Measurements from ENCODE around the gene SIRPA. TPM values are rescaled to one million over a fixed set of nuclear protein-coding genes. Genes with fewer than 3 reads are reported as not detected.

SIRPA gene
- total and polyA plus RNA-seq, 3 experiments from 2014 or later = 0.53 to 0.66 TPM; not detected in 1

DNA sequence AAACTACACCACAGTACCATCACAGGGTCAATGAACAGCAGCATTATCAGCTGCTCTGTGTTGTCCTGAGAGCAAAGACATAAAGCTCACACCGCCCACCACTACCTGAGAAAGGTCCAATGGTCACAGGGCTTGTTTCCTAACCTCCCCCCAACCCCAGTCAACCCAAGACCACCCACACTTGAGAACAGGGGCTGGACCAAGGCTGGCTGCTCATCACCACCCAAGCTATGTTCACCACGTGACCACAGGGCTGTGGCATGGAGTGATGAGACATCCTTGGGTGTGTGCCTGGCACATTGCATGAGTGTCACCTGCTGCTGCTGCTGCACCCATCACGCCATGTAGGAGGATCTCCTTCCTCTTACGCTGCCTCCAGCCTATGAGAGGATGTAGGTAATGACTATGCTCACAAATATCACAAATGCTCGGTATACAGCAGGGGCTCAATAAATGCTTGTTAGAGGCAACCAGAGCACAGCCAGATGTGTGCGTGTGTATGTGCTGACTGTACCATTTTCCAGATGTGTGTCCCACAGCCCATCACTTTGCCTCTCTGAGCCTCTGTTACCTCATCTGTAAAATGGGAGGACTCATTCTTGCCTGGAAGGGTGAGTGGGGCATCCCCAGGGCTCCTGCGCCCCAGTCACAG is 23.3 kb upstream of the SIRPA start:
- H3K27ac ChIP-seq (ENCODE audit: low read depth, low read length) = no peak overlapping the region

DNA sequence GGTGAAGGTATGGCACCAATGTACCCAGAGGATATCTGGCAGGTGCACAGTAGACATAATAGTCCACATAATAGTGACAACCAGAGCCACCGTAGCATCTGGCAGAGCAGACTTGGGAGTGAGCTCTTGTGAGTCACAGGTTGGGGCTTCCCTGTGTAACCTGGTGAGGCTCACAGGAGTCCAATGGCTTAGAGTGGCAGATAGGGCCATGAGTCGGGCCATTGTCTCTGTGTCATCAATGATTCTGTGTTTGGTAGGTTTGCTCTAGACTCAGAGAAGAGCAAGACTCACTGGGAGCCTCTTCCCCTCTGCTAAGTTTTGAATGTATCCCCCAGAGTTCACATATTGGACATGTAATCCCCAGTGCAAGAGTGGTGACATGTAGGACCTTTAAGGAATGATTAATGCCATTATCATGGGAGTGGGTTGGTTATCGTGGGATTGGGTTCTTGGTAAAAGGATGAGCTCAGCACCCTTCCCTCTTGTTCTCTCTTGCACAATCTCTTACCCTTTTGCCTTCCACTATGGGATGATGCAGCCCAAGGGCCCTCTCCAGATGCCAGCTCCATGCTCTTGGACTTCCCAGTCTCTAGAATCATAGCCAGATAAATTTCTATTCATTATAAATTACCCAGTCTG is 22.6 kb upstream of the SIRPA start:
- H3K4me1 ChIP-seq (ENCODE audit: insufficient read depth, low read length) = no peaks in the 10 kb centered on the region
- no peak overlapping the region for H3K27ac ChIP-seq (ENCODE audit: low read depth, low read length)
- Mint-ChIP-seq H3K36me3 (no peaks in the 10 kb centered on the region), H3K27me3 (peaks cover 18 to 46% of the 10 kb centered on the region in 2 donors), H3K9me3 (peaks cover 0 to 4% (median 0%) of the 10 kb centered on the region in 5 donors), H3K4me3 (no peak overlapping the region), H3K4me1 (peaks cover 0 to 1% (median 0%) of the 10 kb centered on the region in 3 donors), H3K27ac (no peak overlapping the region)
- CTCF ChIA-PET = no interaction called here
- no peaks in the 10 kb centered on the region for H3K9me3 ChIP-seq (ENCODE audit: low read length)
- no peaks in the 10 kb centered on the region for H3K27me3 ChIP-seq (ENCODE audit: insufficient read depth, low read length, poor library complexity, severe bottlenecking)
- no peaks in the 10 kb centered on the region for H3K36me3 ChIP-seq (ENCODE audit: insufficient read depth, low read length)
- POLR2A ChIA-PET = no interaction called here
- no peak for DNase-seq
- H3K4me3 ChIP-seq (ENCODE audit: low read length) = no peak overlapping the region

More for the DNA sequence above, 23.3 kb upstream of the SIRPA start:
- peaks cover 18 to 47% of the 10 kb centered on the region in 2 donors for H3K27me3 Mint-ChIP-seq
- Histone ChIP-seq H3K4me1 (ENCODE audit: insufficient read depth, low read length) (no peaks in the 10 kb centered on the region), H3K9me3 (ENCODE audit: low read length) (no peaks in the 10 kb centered on the region), H3K27me3 (ENCODE audit: insufficient read depth, low read length, poor library complexity, severe bottlenecking) (no peaks in the 10 kb centered on the region), H3K4me3 (ENCODE audit: low read length) (no peak overlapping the region), H3K36me3 (ENCODE audit: insufficient read depth, low read length) (no peaks in the 10 kb centered on the region)
- no peak overlapping the region for H3K4me3 Mint-ChIP-seq
- no peaks in the 10 kb centered on the region for H3K36me3 Mint-ChIP-seq
- no peak for DNase-seq
- ChIA-PET POLR2A (no interaction called here), CTCF (no interaction called here)
- no peak overlapping the region for H3K27ac Mint-ChIP-seq
- peaks cover 0 to 1% (median 0%) of the 10 kb centered on the region in 3 donors for H3K4me1 Mint-ChIP-seq
- peaks cover 0 to 4% (median 0%) of the 10 kb centered on the region in 5 donors for H3K9me3 Mint-ChIP-seq

DNA sequence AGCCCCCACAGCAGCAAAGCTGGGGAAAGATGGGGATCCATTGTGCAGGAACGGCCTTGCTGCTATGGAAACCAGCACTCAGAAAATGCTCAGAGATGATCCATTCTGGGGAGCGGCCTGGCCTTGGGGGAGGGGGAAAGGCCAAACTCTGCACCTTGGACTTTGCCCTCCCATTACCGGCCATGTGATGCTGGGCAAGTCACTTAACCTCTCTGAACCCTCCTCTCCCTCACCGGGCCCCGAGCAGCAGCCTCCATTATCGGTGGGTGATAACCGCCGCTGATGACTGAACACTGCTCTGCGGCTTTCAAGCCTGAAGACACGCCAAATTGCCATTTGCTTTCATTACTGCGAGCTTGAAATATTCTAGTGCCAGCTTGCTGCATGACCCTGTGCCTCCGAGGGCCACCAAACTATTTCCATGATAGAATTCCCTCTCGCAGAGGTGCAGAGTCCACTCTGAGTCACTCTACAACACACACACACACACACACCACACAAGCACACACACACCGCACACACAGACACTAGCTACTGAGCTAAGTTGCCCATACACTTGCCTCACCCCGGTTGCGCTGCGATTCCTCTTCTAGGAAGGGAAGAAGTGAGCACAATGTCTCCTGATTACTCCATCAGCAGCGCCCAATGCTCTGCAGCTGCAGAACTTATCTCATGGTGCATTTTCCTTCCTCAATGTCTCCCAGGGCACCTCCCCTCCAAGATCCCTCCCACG is 20.6 kb upstream of the SIRPA start:
- peak overlapping the region in 1 of 8 donors; percentile 1 for H3K27ac Mint-ChIP-seq
- CTCF ChIA-PET = no interaction called here
- no peaks in the 10 kb centered on the region for H3K27me3 ChIP-seq (ENCODE audit: insufficient read depth, low read length, poor library complexity, severe bottlenecking)
- no peaks in the 10 kb centered on the region for H3K4me1 ChIP-seq (ENCODE audit: insufficient read depth, low read length)
- no peaks in the 10 kb centered on the region for H3K9me3 ChIP-seq (ENCODE audit: low read length)
- H3K27ac ChIP-seq (ENCODE audit: low read depth, low read length) = no peak overlapping the region
- no peak for DNase-seq
- H3K4me3 Mint-ChIP-seq = no peak overlapping the region
- no peak overlapping the region for H3K4me3 ChIP-seq (ENCODE audit: low read length)
- H3K4me1 Mint-ChIP-seq = no peaks in the 10 kb centered on the region
- peaks cover 13 to 33% of the 10 kb centered on the region in 2 donors for H3K27me3 Mint-ChIP-seq
- H3K36me3 Mint-ChIP-seq = no peaks in the 10 kb centered on the region
- peaks cover 0 to 4% (median 0%) of the 10 kb centered on the region in 5 donors for H3K9me3 Mint-ChIP-seq
- no peaks in the 10 kb centered on the region for H3K36me3 ChIP-seq (ENCODE audit: insufficient read depth, low read length)
- POLR2A ChIA-PET = no interaction called here

DNA sequence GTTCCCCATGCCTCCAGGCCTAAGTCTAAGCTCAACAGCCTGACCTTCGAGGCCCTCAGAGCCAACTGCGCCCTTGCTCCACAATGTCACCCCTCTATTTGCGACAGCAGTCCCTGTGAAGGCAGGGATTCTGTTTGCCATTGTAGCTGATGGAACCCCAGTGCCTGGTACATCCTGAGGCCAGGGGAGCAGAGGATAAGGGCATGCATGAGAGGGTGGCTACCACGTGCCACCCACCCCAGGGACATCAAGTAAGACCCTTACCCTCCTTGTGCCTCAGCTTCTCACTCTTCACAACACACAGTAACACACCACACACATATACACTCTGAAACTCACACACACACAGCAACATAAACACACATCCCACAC is 20.0 kb upstream of the SIRPA start:
- POLR2A ChIA-PET = no interaction called here
- Histone ChIP-seq H3K9me3 (ENCODE audit: low read length) (no peaks in the 10 kb centered on the region), H3K4me1 (ENCODE audit: insufficient read depth, low read length) (no peaks in the 10 kb centered on the region), H3K4me3 (ENCODE audit: low read length) (no peak overlapping the region), H3K27me3 (ENCODE audit: insufficient read depth, low read length, poor library complexity, severe bottlenecking) (no peaks in the 10 kb centered on the region), H3K36me3 (ENCODE audit: insufficient read depth, low read length) (no peaks in the 10 kb centered on the region), H3K27ac (ENCODE audit: low read depth, low read length) (no peak overlapping the region)
- Mint-ChIP-seq H3K9me3 (peaks cover 0 to 4% (median 0%) of the 10 kb centered on the region in 5 donors), H3K36me3 (no peaks in the 10 kb centered on the region), H3K27me3 (peaks cover 8 to 27% of the 10 kb centered on the region in 2 donors), H3K4me3 (no peak overlapping the region), H3K27ac (peak overlapping the region in 1 of 8 donors; percentile 1), H3K4me1 (no peaks in the 10 kb centered on the region)
- CTCF ChIA-PET = no interaction called here
- DNase-seq = no peak

DNA sequence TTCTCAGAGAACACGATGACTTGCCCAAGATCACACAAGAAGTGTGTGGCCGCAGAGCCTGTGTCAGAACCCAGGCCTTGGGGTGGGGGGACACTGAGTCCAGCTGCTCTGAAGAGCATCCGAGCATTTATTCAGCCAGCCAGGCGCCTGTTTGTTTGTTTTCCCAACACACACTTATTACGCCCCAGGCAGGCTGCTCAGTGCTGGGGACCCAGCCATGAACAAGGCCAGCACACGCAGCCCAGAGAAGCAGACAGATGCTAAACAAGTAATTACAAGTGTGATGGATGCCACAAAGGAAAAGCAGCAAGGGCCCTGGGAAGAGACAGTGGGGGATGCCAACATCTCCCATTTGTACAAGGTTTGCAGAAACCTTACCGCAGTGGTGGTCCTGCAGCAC is 19.4 kb upstream of the SIRPA start:
- peaks cover 9 to 27% of the 10 kb centered on the region in 2 donors for H3K27me3 Mint-ChIP-seq
- POLR2A ChIA-PET = no interaction called here
- Histone ChIP-seq H3K9me3 (ENCODE audit: low read length) (no peaks in the 10 kb centered on the region), H3K4me1 (ENCODE audit: insufficient read depth, low read length) (no peaks in the 10 kb centered on the region), H3K4me3 (ENCODE audit: low read length) (no peak overlapping the region), H3K27ac (ENCODE audit: low read depth, low read length) (no peak overlapping the region), H3K27me3 (ENCODE audit: insufficient read depth, low read length, poor library complexity, severe bottlenecking) (no peaks in the 10 kb centered on the region), H3K36me3 (ENCODE audit: insufficient read depth, low read length) (no peaks in the 10 kb centered on the region)
- no peak overlapping the region for H3K27ac Mint-ChIP-seq
- no peaks in the 10 kb centered on the region for H3K36me3 Mint-ChIP-seq
- no peak overlapping the region for H3K4me3 Mint-ChIP-seq
- CTCF ChIA-PET = no interaction called here
- H3K9me3 Mint-ChIP-seq = peaks cover 0 to 4% (median 0%) of the 10 kb centered on the region in 5 donors
- DNase-seq = no peak
- H3K4me1 Mint-ChIP-seq = no peaks in the 10 kb centered on the region

DNA sequence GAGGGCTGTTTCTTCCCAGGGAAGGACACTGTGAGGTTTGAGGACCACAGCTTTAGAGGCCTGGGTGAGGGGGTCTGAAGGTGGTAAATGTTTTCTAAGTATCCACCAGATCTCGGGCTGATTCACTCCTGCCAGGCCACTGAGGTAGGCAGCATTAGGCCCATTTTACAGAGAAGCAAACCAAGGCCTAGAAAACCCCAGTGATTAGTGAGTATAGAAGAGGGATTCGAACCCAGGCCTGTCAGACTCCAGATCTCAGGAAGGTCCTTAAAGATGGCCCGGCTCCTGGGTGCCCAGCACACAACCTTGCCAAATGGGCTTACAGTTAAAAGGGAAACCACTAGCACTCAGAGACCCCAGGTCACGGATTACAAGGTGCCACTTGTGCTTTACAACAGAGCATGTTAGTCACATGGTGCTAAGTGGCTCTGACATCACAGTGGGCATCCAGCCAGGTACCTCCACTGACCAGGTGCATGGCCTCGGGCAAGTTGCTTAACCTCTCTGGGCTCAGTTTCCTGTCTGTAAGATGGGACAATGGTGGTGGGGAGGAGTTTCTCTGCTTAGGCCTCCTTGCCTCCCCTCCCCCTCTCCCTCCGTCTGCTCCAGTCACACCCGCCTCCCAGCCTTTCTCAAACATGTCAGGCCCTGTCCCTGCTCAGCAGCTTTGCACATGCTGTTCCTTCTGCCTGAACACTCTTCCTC is 18.8 kb upstream of the SIRPA start:
- Histone ChIP-seq H3K27me3 (ENCODE audit: insufficient read depth, low read length, poor library complexity, severe bottlenecking) (no peaks in the 10 kb centered on the region), H3K36me3 (ENCODE audit: insufficient read depth, low read length) (no peaks in the 10 kb centered on the region), H3K4me3 (ENCODE audit: low read length) (no peak overlapping the region), H3K9me3 (ENCODE audit: low read length) (no peaks in the 10 kb centered on the region), H3K4me1 (ENCODE audit: insufficient read depth, low read length) (no peaks in the 10 kb centered on the region), H3K27ac (ENCODE audit: low read depth, low read length) (no peak overlapping the region)
- CTCF ChIA-PET = no interaction called here
- Mint-ChIP-seq H3K27ac (no peak overlapping the region), H3K4me3 (no peak overlapping the region), H3K27me3 (peaks cover 8 to 23% of the 10 kb centered on the region in 2 donors), H3K4me1 (no peaks in the 10 kb centered on the region), H3K36me3 (no peaks in the 10 kb centered on the region), H3K9me3 (peaks cover 0 to 4% (median 0%) of the 10 kb centered on the region in 5 donors)
- DNase-seq = no peak
- POLR2A ChIA-PET = no interaction called here

DNA sequence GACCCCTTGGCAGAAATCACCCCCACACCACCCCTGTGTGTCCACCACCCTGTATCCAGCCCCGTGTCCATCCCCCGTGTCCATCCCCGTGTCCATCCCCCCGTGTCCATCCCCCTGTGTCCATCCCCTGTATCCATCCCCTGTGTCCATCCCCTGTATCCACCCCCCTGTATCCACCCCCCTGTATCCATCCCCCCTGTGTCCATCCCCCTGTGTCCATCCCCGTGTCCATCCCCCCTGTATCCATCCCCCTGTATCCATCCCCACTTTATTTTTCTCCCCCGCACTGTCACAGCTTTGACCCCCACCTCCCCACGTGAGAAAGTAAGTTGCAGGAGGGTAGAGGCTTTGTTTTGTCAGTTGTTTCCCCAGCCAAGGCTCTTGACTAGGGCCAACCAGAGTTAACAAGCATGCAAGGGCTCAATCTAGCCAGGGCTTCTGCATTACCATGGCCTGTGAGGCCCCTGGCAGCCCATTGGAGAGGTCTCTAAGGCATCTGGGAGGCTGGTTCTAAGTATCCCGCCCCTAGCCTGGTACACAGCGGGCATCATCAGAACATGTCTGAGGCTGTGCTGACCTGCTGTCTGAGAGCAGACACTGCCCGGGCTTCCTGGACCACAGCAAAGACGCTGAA is 18.1 kb upstream of the SIRPA start:
- no peaks in the 10 kb centered on the region for H3K36me3 Mint-ChIP-seq
- peaks cover 10 to 19% of the 10 kb centered on the region in 2 donors for H3K27me3 Mint-ChIP-seq
- no peak overlapping the region for H3K27ac Mint-ChIP-seq
- peaks cover 0 to 4% (median 0%) of the 10 kb centered on the region in 5 donors for H3K9me3 Mint-ChIP-seq
- Histone ChIP-seq H3K36me3 (ENCODE audit: insufficient read depth, low read length) (no peaks in the 10 kb centered on the region), H3K27ac (ENCODE audit: low read depth, low read length) (no peak overlapping the region), H3K27me3 (ENCODE audit: insufficient read depth, low read length, poor library complexity, severe bottlenecking) (no peaks in the 10 kb centered on the region), H3K4me1 (ENCODE audit: insufficient read depth, low read length) (no peaks in the 10 kb centered on the region), H3K9me3 (ENCODE audit: low read length) (no peaks in the 10 kb centered on the region), H3K4me3 (ENCODE audit: low read length) (no peak overlapping the region)
- no peaks in the 10 kb centered on the region for H3K4me1 Mint-ChIP-seq
- POLR2A ChIA-PET = no interaction called here
- no peak overlapping the region for H3K4me3 Mint-ChIP-seq
- DNase-seq = no peak
- CTCF ChIA-PET = no interaction called here
